Skeletal muscle cell (primary cell): ENCODE results near the gene RNF26.
"Not testable (repeated sequence)": the region's sequence is repeated elsewhere in the genome, so short reads cannot be mapped to it uniquely, and the experiment has no call there.

ENCODE experiments used
- DNase-seq: peaks from one replicate; pipeline ENCODE4 v3.0.0-alpha.2; 2010; ENCODE audit warnings: low read depth
- H3K4me3 ChIP-seq: 2 replicates; pipeline ENCODE4 v1.5.1; 2011; ENCODE audit warnings: low read depth, mild to moderate bottlenecking, control low read depth, low read length, moderate library complexity

The RNF26 gene

GRCh38 chr11:119378851-119379465, 44.6 kb downstream of the RNF26 start:
- DNase-seq, result no peak
- H3K4me3 ChIP-seq, result no peak overlapping the region

DNA sequence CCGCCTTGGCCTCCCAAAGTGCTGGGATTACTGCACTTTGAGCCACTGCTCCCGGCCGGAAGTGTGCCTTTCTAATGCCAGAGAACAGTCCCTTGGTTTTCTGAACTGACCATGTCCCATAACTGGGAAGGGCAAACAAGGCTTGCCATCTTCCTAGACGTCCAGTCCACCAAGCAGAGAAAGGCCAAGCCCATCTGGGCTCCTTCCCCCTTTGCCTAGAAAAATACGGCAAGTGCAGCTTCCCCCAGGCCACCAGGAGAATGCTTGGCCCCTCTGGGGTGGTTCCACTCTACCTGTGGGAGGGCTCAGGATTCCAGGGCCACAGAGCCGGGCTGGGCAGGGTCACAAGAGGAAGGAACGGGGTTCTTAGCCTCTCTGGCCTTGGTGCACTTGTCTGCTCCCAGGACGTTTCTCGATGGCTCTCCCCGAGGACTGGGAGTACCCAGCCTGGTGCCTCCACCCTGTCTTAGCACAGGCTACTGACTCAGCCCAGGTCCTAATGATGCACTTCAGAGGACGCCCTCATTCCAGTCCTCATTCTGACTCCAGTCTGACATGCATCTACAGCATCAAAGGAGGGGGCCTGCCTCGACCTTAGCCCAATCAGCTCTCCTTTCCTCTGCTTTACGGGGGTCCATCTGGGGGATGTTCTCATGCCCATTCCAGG, 46.0 kb downstream of the RNF26 start:
- peak overlapping the region; percentile 57 for H3K4me3 ChIP-seq

GRCh38 chr11:119380827-119381180, 46.5 kb downstream of the RNF26 start:
- DNase-seq, result no peak
- H3K4me3 ChIP-seq, result peak overlapping the region; percentile 57

More for the DNA sequence above, 46.0 kb downstream of the RNF26 start:
- no peak for DNase-seq

- peak; percentile 72 for DNase-seq
- peak within 1 kb of the TSS; percentile 57 for H3K4me3 ChIP-seq
Observed at GRCh38 chr11:119381181-119381988, 47.1 kb downstream of the RNF26 start, which contains the start of gene USP2. USP2 (minus strand) TSS chr11:119381690; CDS start chr11:119373480, 8,210 bp downstream.

- DNase-seq, result no peak
- peak overlapping the region; percentile 57 for H3K4me3 ChIP-seq
Observed at GRCh38 chr11:119382101-119382500, 47.8 kb downstream of the RNF26 start.

- not testable (repeated sequence) for DNase-seq, H3K4me3 ChIP-seq
Observed at GRCh38 chr11:119382513-119382912, 48.2 kb downstream of the RNF26 start.

- no peak overlapping the region for H3K4me3 ChIP-seq
- DNase-seq, result no peak
Observed at GRCh38 chr11:119384332-119384731, 50.0 kb downstream of the RNF26 start.
